HL-60 (cell line): ENCODE results near the gene PTGDS.

Experiments
- TF ChIP-seq, protein P1 (sequence below): IDR thresholded peaks from one replicate; pipeline ENCODE4 v1.5.1; 2011; ENCODE audit warnings: low read length, control low read depth, inconsistent platforms; ENCODE audit not compliant: insufficient read depth
- TF ChIP-seq, protein P2 (sequence below): IDR thresholded peaks from 2 replicates; pipeline ENCODE4 v1.6.1; 2012; ENCODE audit warnings: low read depth; ENCODE audit not compliant: insufficient replicate concordance

DNA sequence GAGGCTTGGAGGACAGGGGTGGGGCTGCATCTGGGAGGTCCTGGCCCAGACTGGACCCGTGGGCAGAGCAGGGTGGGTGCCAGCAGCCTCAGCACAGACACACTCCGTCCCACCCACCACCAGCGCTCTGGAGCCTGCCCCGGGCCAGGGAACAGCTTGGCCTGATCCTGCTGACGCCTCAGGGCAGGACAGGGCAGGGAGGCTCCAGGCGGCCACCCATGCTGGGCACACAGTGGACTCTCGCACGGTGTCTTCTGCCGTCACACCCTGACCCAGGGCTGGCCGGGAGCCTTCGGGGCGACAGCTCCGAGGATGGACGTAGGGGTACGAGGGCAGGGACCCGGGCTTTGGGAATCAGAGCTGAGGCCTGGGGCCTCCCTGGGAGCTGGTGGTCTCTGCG is 8.2 kb upstream of the PTGDS start:
- TF ChIP-seq, protein P1, sequence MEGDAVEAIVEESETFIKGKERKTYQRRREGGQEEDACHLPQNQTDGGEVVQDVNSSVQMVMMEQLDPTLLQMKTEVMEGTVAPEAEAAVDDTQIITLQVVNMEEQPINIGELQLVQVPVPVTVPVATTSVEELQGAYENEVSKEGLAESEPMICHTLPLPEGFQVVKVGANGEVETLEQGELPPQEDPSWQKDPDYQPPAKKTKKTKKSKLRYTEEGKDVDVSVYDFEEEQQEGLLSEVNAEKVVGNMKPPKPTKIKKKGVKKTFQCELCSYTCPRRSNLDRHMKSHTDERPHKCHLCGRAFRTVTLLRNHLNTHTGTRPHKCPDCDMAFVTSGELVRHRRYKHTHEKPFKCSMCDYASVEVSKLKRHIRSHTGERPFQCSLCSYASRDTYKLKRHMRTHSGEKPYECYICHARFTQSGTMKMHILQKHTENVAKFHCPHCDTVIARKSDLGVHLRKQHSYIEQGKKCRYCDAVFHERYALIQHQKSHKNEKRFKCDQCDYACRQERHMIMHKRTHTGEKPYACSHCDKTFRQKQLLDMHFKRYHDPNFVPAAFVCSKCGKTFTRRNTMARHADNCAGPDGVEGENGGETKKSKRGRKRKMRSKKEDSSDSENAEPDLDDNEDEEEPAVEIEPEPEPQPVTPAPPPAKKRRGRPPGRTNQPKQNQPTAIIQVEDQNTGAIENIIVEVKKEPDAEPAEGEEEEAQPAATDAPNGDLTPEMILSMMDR: no peak
- TF ChIP-seq, protein P2, sequence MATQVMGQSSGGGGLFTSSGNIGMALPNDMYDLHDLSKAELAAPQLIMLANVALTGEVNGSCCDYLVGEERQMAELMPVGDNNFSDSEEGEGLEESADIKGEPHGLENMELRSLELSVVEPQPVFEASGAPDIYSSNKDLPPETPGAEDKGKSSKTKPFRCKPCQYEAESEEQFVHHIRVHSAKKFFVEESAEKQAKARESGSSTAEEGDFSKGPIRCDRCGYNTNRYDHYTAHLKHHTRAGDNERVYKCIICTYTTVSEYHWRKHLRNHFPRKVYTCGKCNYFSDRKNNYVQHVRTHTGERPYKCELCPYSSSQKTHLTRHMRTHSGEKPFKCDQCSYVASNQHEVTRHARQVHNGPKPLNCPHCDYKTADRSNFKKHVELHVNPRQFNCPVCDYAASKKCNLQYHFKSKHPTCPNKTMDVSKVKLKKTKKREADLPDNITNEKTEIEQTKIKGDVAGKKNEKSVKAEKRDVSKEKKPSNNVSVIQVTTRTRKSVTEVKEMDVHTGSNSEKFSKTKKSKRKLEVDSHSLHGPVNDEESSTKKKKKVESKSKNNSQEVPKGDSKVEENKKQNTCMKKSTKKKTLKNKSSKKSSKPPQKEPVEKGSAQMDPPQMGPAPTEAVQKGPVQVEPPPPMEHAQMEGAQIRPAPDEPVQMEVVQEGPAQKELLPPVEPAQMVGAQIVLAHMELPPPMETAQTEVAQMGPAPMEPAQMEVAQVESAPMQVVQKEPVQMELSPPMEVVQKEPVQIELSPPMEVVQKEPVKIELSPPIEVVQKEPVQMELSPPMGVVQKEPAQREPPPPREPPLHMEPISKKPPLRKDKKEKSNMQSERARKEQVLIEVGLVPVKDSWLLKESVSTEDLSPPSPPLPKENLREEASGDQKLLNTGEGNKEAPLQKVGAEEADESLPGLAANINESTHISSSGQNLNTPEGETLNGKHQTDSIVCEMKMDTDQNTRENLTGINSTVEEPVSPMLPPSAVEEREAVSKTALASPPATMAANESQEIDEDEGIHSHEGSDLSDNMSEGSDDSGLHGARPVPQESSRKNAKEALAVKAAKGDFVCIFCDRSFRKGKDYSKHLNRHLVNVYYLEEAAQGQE: no peak
